ENCODE results near the gene CIAO3. TPM values are rescaled to one million over a fixed set of nuclear protein-coding genes. Genes with fewer than 3 reads are reported as not detected.

Gene CIAO3
- total and polyA plus RNA-seq, 3 donors from 2014 or later, result 28.9 to 59.0 (median 58.0) TPM

DNA sequence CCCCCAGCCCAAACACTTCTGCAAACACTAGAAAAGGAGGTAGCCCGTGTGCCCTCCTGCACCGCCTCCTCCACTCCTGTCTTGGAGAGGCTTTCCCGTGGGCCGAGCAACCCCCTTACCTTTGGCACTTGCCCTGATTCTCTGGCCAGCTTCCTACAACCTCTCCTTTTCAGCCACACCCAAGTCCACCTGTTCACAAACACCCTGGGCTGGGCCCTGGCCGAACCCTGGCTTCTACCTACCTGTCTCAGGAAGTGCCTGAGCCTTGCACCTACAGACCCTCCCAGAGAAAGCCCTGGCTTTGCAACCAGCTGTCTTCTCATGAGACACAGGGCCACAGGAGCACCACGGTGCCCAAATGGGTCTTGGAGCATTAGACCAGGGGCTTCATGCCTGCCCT is 21.9 kb downstream of the CIAO3 start:
- Histone ChIP-seq H3K9me3 (no peaks in the 10 kb centered on the region), H3K4me1 (peaks cover 30% of the 10 kb centered on the region), H3K36me3 (ENCODE audit: low read depth, missing control alignments) (no peaks in the 10 kb centered on the region), H3K27ac (no peak overlapping the region), H3K27me3 (no peaks in the 10 kb centered on the region), H3K4me3 (no peak overlapping the region)
- intact Hi-C loops (cut with DNase I; ENCODE audit: low total_unique reads), result no loop called here
- no peak for TF ChIP-seq POLR2A (IDR thresholded peaks at IDR 0.05)
- TF ChIP-seq, protein P1, sequence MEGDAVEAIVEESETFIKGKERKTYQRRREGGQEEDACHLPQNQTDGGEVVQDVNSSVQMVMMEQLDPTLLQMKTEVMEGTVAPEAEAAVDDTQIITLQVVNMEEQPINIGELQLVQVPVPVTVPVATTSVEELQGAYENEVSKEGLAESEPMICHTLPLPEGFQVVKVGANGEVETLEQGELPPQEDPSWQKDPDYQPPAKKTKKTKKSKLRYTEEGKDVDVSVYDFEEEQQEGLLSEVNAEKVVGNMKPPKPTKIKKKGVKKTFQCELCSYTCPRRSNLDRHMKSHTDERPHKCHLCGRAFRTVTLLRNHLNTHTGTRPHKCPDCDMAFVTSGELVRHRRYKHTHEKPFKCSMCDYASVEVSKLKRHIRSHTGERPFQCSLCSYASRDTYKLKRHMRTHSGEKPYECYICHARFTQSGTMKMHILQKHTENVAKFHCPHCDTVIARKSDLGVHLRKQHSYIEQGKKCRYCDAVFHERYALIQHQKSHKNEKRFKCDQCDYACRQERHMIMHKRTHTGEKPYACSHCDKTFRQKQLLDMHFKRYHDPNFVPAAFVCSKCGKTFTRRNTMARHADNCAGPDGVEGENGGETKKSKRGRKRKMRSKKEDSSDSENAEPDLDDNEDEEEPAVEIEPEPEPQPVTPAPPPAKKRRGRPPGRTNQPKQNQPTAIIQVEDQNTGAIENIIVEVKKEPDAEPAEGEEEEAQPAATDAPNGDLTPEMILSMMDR (IDR thresholded peaks at IDR 0.05), result no peak
- WGBS, 2 donors, result 88 to 94% methylated on average over 6 of the region's 6 CpGs
- no peak for DNase-seq

GRCh38 chr16:718389-718788 is 22.4 kb downstream of the CIAO3 start:
- Histone ChIP-seq H3K27me3 (no peaks in the 10 kb centered on the region), H3K9me3 (no peaks in the 10 kb centered on the region), H3K27ac (no peak overlapping the region), H3K4me3 (no peak overlapping the region), H3K4me1 (peaks cover 30% of the 10 kb centered on the region), H3K36me3 (ENCODE audit: low read depth, missing control alignments) (no peaks in the 10 kb centered on the region)
- no peak for DNase-seq
- WGBS, 2 donors, result 88 to 93% methylated on average over 5 to 9 of the region's 9 CpGs
- TF ChIP-seq, protein P1 (IDR thresholded peaks at IDR 0.05), result no peak
- no peak for TF ChIP-seq POLR2A (IDR thresholded peaks at IDR 0.05)
- intact Hi-C loops (cut with DNase I; ENCODE audit: low total_unique reads), result no loop called here

DNA sequence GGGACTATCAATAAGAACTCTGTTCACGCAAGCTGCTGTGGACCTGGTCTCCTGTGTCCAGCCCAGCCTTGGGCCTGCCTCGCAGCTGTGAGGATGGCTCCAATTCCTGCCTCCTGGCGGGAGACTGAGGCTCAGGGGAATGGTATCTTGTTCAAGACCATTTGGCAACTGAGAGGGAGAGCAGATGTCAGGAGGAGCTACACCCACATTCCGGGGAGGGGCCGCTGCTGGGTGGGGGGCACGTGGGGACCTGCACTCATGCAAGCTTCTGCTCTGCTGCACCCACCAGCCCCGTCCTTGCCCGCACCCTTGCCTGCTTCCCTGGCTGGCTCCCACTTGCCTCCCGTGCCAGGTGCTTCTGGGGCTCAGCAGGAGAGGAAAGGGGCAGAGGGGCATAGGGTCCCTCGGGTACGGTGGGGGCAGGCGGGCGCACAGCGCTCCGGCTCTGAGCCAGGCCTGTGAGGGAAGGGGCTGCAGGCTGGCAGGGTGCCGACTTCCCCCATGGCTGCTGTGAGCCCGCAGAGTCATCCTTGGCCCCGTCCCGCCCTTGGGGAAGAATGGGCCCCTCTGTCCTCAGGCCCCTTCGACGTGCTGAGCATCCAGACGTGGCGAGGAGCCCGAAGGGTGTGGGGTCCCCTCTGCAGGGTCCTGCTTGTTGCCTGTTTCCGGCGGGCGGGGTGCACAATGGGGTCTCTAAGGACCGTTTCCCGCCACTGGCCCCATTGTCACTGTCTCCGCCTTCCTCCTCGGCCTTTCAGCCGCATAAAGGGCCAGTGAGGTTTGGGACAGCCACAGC is 23.1 kb downstream of the CIAO3 start:
- DNase-seq, result no peak
- intact Hi-C loops (cut with DNase I; ENCODE audit: low total_unique reads), result no loop called here
- TF ChIP-seq POLR2A (IDR thresholded peaks at IDR 0.05), result no peak
- TF ChIP-seq, protein P1 (IDR thresholded peaks at IDR 0.05), result no peak

DNA sequence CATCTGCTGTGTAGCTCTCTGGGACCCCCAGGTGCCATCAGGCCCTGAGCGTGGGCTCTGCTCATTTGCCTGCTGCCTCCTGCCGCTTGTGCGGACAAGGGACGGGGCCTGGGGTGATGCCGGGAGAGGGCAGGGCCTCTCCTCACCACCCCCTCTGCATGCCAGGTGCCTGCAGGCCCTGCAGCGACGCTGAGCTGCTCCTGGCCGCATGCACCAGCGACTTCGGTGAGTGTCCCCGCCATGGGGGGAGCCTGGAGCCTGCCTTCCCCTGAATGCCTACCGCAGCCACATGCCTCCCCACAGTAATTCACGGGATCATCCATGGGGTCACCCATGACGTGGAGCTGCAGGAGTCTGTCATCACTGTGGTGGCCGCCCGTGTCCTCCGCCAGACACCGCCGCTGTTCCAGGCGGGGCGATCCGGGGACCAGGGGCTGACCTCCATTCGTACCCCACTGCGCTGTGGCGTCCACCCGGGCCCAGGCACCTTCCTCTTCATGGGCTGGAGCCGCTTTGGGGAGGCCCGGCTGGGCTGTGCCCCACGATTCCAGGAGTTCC is 23.9 kb downstream of the CIAO3 start:
- H3K27ac ChIP-seq, result no peak overlapping the region
- 90 to 97% methylated on average over 11 to 29 of the region's 29 CpGs for WGBS, 2 donors
- TF ChIP-seq, protein P1 (IDR thresholded peaks at IDR 0.05), result no peak
- intact Hi-C loops (cut with DNase I; ENCODE audit: low total_unique reads), result no loop called here
- H3K9me3 ChIP-seq, result no peaks in the 10 kb centered on the region
- no peaks in the 10 kb centered on the region for H3K27me3 ChIP-seq
- no peak overlapping the region for H3K4me3 ChIP-seq
- DNase-seq, result no peak
- H3K4me1 ChIP-seq, result peaks cover 29% of the 10 kb centered on the region
- H3K36me3 ChIP-seq (ENCODE audit: low read depth, missing control alignments), result no peaks in the 10 kb centered on the region

More for the DNA sequence above, 23.1 kb downstream of the CIAO3 start:
- Histone ChIP-seq H3K27me3 (no peaks in the 10 kb centered on the region), H3K4me1 (peaks cover 30% of the 10 kb centered on the region), H3K27ac (no peak overlapping the region), H3K9me3 (no peaks in the 10 kb centered on the region), H3K4me3 (no peak overlapping the region), H3K36me3 (ENCODE audit: low read depth, missing control alignments) (no peaks in the 10 kb centered on the region)
- WGBS, 2 donors, result 83% methylated on average over 14 to 32 of the region's 32 CpGs

Data from testis (tissue), 3 donors.